Transverse colon (tissue), 4 donors: ENCODE data around the gene ATP6AP2.

ENCODE experiments used
- EP300 ChIP-seq: sonication (generic); formaldehyde crosslinking; IDR thresholded peaks from one replicate; pipeline ENCODE4 v1.6.1; 2017; ENCODE audit warnings: antibody characterized with exemption, low read depth
- POLR2A ChIP-seq: fragments of 450-650 bp; IDR thresholded peaks from one replicate; pipeline ENCODE4 v1.6.1; 2016; ENCODE audit warnings: antibody characterized with exemption, mild to moderate bottlenecking, moderate library complexity
- POLR2AphosphoS5 ChIP-seq, 3 donors: sonication (generic); formaldehyde crosslinking; IDR thresholded peaks; one replicate each; pipeline ENCODE4 v1.6.1; 2016; ENCODE audit warnings: antibody characterized with exemption in 3 of 3
- TF ChIP-seq, protein P1 (sequence below), 5 experiments: fragments of 200-600 bp in 3 of 5; fragments of 450-650 bp in 2 of 5; sonication (generic) in 3 of 5; IDR thresholded peaks; 1 replicate in 2 of 5; 2 replicates in 3 of 5; pipeline ENCODE4 v1.5.1; 2016 to 2017; ENCODE audit warnings: antibody characterized with exemption in 5 of 5, inconsistent platforms in 3 of 5, mild to moderate bottlenecking in 2 of 5, moderate library complexity in 1 of 5

DNA sequence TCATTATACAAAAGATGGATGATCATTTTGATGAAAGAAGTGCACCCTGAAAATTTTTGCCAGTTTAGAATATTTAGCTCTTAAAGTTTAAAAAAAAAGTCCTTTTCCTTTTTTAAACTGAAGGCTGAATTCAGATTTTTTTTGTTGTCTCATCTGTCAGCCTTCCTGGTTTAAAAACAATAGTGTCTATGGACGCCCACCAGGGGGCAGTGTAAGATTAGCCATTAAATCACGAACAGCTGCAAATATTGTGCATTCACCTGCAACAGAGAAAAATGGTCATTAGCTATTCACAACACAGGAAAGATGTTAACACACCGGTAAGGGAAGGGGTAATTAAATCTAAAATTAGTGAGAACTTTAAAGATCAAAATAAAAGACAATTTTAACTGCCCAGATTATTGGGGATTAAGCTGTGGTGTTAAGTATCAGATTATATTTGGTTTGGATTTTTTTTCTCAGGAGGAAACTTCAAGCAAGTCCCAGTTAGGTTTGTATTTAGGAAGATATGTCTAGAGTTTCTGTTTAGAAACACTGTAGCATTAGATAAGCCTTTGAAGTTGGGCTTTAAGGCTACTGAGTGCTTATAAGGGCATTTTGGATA is 71.0 kb downstream of the ATP6AP2 start:
- TF ChIP-seq, protein P1, sequence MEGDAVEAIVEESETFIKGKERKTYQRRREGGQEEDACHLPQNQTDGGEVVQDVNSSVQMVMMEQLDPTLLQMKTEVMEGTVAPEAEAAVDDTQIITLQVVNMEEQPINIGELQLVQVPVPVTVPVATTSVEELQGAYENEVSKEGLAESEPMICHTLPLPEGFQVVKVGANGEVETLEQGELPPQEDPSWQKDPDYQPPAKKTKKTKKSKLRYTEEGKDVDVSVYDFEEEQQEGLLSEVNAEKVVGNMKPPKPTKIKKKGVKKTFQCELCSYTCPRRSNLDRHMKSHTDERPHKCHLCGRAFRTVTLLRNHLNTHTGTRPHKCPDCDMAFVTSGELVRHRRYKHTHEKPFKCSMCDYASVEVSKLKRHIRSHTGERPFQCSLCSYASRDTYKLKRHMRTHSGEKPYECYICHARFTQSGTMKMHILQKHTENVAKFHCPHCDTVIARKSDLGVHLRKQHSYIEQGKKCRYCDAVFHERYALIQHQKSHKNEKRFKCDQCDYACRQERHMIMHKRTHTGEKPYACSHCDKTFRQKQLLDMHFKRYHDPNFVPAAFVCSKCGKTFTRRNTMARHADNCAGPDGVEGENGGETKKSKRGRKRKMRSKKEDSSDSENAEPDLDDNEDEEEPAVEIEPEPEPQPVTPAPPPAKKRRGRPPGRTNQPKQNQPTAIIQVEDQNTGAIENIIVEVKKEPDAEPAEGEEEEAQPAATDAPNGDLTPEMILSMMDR (IDR thresholded peaks at IDR 0.05), result peak; percentile 61 to 91 (median 70)
- TF ChIP-seq POLR2AphosphoS5 (IDR thresholded peaks at IDR 0.05) (no peak), POLR2A (no peak), EP300 (no peak)
